Osteoblast (primary cell): Measurements from ENCODE around the gene TMC7. TPM values are rescaled to one million over a fixed set of nuclear protein-coding genes. Genes with fewer than 3 reads are reported as not detected.

ENCODE experiments used
- DNase-seq: peaks from one replicate; pipeline ENCODE4 v3.0.0; 2011; ENCODE audit warnings: low spot score, mixed read lengths; ENCODE audit not compliant: insufficient read length; ENCODE audit errors: missing footprints
- H2AFZ ChIP-seq: 2 replicates; pipeline ENCODE4 v1.6.0; 2011; ENCODE audit warnings: mild to moderate bottlenecking, low read length
- H3K27ac ChIP-seq: 2 replicates; pipeline ENCODE4 v1.5.1; 2011; ENCODE audit warnings: mild to moderate bottlenecking, low read depth, low read length, moderate library complexity
- H3K27me3 ChIP-seq: 2 replicates; pipeline ENCODE4 v1.6.0; 2012; ENCODE audit warnings: mild to moderate bottlenecking, control low read depth, inconsistent platforms, low read length, moderate library complexity; ENCODE audit not compliant: insufficient read depth
- H3K36me3 ChIP-seq: 2 replicates; pipeline ENCODE4 v1.5.1; 2011; ENCODE audit warnings: mild to moderate bottlenecking, low read length, control low read depth, moderate library complexity; ENCODE audit not compliant: insufficient read depth
- H3K4me1 ChIP-seq: 2 replicates; pipeline ENCODE4 v1.5.1; 2011; ENCODE audit warnings: mild to moderate bottlenecking, low read length, control low read depth, moderate library complexity; ENCODE audit not compliant: insufficient read depth
- H3K4me2 ChIP-seq: 2 replicates; pipeline ENCODE4 v1.6.0; 2011; ENCODE audit warnings: mild to moderate bottlenecking, low read length; ENCODE audit not compliant: insufficient read depth
- H3K4me3 ChIP-seq: fragments of 200-600 bp; sonication (generic); 3 replicates; pipeline ENCODE4 v1.5.1; 2012; ENCODE audit warnings: mild to moderate bottlenecking, low read length, inconsistent platforms; ENCODE audit not compliant: insufficient read depth
- H3K79me2 ChIP-seq: 2 replicates; pipeline ENCODE4 v1.6.0; 2012; ENCODE audit warnings: mild to moderate bottlenecking, low read length, control low read depth, inconsistent platforms; ENCODE audit not compliant: insufficient read depth
- H3K9me3 ChIP-seq: 2 replicates; pipeline ENCODE4 v1.5.1; 2011; ENCODE audit warnings: low read depth, low read length, control low read depth
- H4K20me1 ChIP-seq: 2 replicates; pipeline ENCODE4 v1.6.0; 2012; ENCODE audit warnings: mild to moderate bottlenecking, low read length, control low read depth; ENCODE audit not compliant: insufficient read depth
- total RNA-seq: library from RNA; depleted of rRNA; stranded (reverse); fragments of >200 nt; gene quantifications from 2 replicates; pipeline ENCODE4 v1.2.3, GENCODE V29; 2012
- TF ChIP-seq, protein P1 (sequence below): IDR thresholded peaks from 2 replicates; pipeline ENCODE4 v1.5.1; 2011; ENCODE audit warnings: mild to moderate bottlenecking, low read depth, low read length, moderate library complexity; ENCODE audit errors: extremely low read depth

The TMC7 gene
- total RNA-seq, 1 donor, result 1.1 TPM

DNA sequence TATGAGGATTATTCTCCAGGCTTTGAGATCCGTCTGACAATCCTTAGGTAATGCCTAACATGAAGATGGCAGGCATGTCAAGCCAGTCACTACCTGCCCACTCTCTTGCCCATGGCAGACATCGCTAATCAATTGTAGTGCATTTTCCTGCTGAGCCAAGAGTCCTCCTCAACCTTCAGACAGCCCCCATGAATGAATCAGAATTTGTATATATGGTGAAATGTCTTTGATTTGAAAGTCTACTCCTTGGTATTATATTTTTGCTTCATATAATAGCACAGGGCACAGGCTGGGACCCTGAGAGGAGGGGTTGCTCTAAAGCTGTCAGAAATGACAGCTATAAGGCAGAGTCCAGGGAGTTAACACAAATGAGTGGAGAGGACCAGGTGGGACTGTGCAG, 56.7 kb downstream of the TMC7 start:
- H3K4me2 ChIP-seq, result no peak overlapping the region
- H3K79me2 ChIP-seq, result no peaks in the 10 kb centered on the region
- TF ChIP-seq, protein P1, sequence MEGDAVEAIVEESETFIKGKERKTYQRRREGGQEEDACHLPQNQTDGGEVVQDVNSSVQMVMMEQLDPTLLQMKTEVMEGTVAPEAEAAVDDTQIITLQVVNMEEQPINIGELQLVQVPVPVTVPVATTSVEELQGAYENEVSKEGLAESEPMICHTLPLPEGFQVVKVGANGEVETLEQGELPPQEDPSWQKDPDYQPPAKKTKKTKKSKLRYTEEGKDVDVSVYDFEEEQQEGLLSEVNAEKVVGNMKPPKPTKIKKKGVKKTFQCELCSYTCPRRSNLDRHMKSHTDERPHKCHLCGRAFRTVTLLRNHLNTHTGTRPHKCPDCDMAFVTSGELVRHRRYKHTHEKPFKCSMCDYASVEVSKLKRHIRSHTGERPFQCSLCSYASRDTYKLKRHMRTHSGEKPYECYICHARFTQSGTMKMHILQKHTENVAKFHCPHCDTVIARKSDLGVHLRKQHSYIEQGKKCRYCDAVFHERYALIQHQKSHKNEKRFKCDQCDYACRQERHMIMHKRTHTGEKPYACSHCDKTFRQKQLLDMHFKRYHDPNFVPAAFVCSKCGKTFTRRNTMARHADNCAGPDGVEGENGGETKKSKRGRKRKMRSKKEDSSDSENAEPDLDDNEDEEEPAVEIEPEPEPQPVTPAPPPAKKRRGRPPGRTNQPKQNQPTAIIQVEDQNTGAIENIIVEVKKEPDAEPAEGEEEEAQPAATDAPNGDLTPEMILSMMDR, result no peak
- H2AFZ ChIP-seq, result no peak overlapping the region
- no peaks in the 10 kb centered on the region for H3K9me3 ChIP-seq
- no peaks in the 10 kb centered on the region for H3K27me3 ChIP-seq
- no peak for DNase-seq
- no peaks in the 10 kb centered on the region for H4K20me1 ChIP-seq
- no peaks in the 10 kb centered on the region for H3K36me3 ChIP-seq
- H3K4me3 ChIP-seq, result no peak overlapping the region
- no peak overlapping the region for H3K27ac ChIP-seq
- no peaks in the 10 kb centered on the region for H3K4me1 ChIP-seq

DNA sequence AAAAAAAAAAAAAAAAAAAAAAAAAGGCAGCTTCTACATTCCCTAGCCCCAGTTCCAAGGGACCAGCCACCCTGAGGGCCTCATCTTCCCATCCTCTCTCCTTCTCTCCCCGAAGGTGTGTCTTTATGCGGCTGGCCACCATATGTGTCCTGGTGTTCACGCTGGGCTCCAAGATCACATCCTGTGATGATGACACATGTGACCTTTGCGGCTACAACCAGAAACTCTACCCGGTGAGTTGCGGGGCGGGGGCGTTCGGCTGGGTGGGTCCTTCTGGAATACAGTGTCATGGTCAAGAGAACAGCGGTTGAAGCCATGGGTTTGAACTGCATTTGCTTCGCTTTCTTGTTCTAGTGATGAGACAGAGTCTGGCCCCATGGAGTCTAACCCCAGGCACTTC, 61.0 kb downstream of the TMC7 start:
- TF ChIP-seq, protein P1, result no peak
- Histone ChIP-seq H3K4me3 (no peak overlapping the region), H3K27me3 (no peaks in the 10 kb centered on the region), H3K79me2 (no peaks in the 10 kb centered on the region), H4K20me1 (no peaks in the 10 kb centered on the region), H3K27ac (no peak overlapping the region), H3K36me3 (no peaks in the 10 kb centered on the region), H3K4me2 (no peak overlapping the region), H2AFZ (no peak overlapping the region), H3K9me3 (no peaks in the 10 kb centered on the region), H3K4me1 (no peaks in the 10 kb centered on the region)
- peak; percentile 18 for DNase-seq

DNA sequence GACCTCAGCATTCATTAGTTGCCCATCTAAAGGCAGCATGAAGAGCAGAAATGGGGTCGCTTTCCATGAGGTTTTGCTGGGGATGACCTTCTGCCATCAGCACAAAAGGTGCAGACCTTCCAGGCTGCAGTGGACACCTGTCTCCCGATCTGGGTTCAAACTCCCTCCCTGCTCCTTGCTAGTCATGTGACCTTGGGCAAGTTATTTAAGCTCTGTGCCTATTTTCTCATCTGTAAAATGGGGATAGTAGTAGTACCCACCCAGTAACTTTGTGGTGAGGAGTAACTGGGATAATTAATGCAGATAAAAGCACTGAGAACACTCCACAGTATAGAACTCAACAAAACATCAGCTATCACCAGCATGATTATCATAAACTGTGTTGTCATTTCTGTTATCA, 62.3 kb downstream of the TMC7 start:
- Histone ChIP-seq H2AFZ (no peak overlapping the region), H3K4me3 (no peak overlapping the region), H3K27ac (no peak overlapping the region), H3K4me2 (no peak overlapping the region), H3K36me3 (no peaks in the 10 kb centered on the region), H3K9me3 (no peaks in the 10 kb centered on the region), H3K27me3 (no peaks in the 10 kb centered on the region), H3K4me1 (no peaks in the 10 kb centered on the region), H3K79me2 (no peaks in the 10 kb centered on the region), H4K20me1 (no peaks in the 10 kb centered on the region)
- TF ChIP-seq, protein P1, result no peak
- DNase-seq, result no peak

DNA sequence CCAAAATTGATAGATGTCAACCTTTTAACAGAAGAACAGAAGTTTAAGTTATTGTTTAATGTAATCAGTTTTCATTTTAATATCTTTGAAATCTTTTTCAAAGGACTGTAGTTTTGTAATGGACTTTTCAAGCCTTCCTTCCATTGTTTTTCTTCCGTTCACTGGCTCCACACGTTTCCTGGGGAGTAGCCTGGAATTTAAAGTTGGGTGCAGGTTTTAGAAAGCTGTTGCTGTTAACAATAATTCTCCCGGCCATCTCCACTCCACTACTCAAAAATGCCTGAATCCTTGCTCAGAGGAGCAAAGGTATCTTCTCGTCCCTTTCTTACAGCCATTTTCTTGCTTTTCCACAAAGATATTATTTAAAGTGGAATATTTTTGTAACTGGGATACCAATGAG, 79.0 kb downstream of the TMC7 start:
- H3K27ac ChIP-seq, result no peak overlapping the region
- no peaks in the 10 kb centered on the region for H3K79me2 ChIP-seq
- no peak overlapping the region for H3K4me2 ChIP-seq
- no peak overlapping the region for H3K4me3 ChIP-seq
- TF ChIP-seq, protein P1, result no peak
- H3K36me3 ChIP-seq, result no peaks in the 10 kb centered on the region
- no peaks in the 10 kb centered on the region for H3K27me3 ChIP-seq
- no peak overlapping the region for H2AFZ ChIP-seq
- no peaks in the 10 kb centered on the region for H3K9me3 ChIP-seq
- no peaks in the 10 kb centered on the region for H3K4me1 ChIP-seq
- no peaks in the 10 kb centered on the region for H4K20me1 ChIP-seq
- DNase-seq, result no peak
